GM12878 (cell line): ENCODE results near the gene MIPOL1. TPM values are rescaled to one million over a fixed set of nuclear protein-coding genes. Genes with fewer than 3 reads are reported as not detected.

Experiments used
- ATAC-seq: fragments of 200-7000 bp; cut with Tn5 transposase; 3 replicates; pipeline ENCODE4 v1.9.1; 2020; ENCODE audit warnings: mild to moderate bottlenecking, moderate library complexity
- BruUV-seq: library from RNA; stranded (reverse); fragments of 400-500 nt; replicated peaks from 2 replicates; lab custom pipeline; 2021; lab: Mats Ljungman, UMichigan
- CTCF ChIA-PET: fragments of 300-600 bp; sonication (Branson Sonifier 250); formaldehyde crosslinking; extraction: SDS; loops from one replicate; lab custom pipeline; 2021; ENCODE audit warnings: inconsistent platforms; lab: Yijun Ruan, JAX
- POLR2A ChIA-PET: fragments of 350-600 bp; formaldehyde crosslinking; extraction: SDS; loops from one replicate; lab custom pipeline; 2021; ENCODE audit warnings: inconsistent platforms; lab: Charles Lee
- RAD21 ChIA-PET: fragments of 300-600 bp; sonication (Branson Sonifier 250); formaldehyde crosslinking; loops from one replicate; lab custom pipeline; 2023; ENCODE audit warnings: antibody characterized with exemption; ENCODE audit not compliant: unreplicated experiment; lab: Charles Lee
- SMC1A ChIA-PET: fragments of 300-600 bp; sonication (Branson Sonifier 250); formaldehyde crosslinking; loops from one replicate; lab custom pipeline; 2023; ENCODE audit not compliant: unreplicated experiment, uncharacterized antibody; lab: Charles Lee
- DNase-seq: peaks from one replicate; pipeline ENCODE4 v3.0.0-alpha.2; 2011; ENCODE audit warnings: low read depth, low spot score
- FAIRE-seq: peaks from 3 replicates; lab custom pipeline; 2011; peaks lifted over from hg19 to GRCh38; lab: Jason Lieb, UNC
- H2AFZ ChIP-seq: 2 replicates; pipeline ENCODE4 v1.6.0; 2011; ENCODE audit warnings: low read depth, low read length, control low read depth; ENCODE audit not compliant: control insufficient read depth
- H3K27ac ChIP-seq: 2 replicates; pipeline ENCODE4 v1.5.1; 2011; ENCODE audit warnings: control low read depth; ENCODE audit not compliant: control insufficient read depth, insufficient read depth
- H3K27me3 ChIP-seq, 2 experiments: replicated peaks in 1 of 2; 2 replicates each; pipeline versions ENCODE4 v1.6.0 to v1.6.1; 2011; ENCODE audit warnings: low read length in 1 of 2; ENCODE audit not compliant: control insufficient read depth in 2 of 2, insufficient read depth in 2 of 2
- H3K36me3 ChIP-seq, 2 experiments: 2 replicates each; pipeline ENCODE4 v1.5.1; 2011; ENCODE audit warnings: low read length in 1 of 2; ENCODE audit not compliant: control insufficient read depth in 2 of 2, insufficient read depth in 2 of 2
- H3K4me1 ChIP-seq: 2 replicates; pipeline ENCODE4 v1.6.1; 2011; ENCODE audit warnings: mild to moderate bottlenecking, low read length, moderate library complexity, mixed read lengths; ENCODE audit not compliant: control insufficient read depth, insufficient read depth
- H3K4me2 ChIP-seq: 2 replicates; pipeline ENCODE4 v1.6.0; 2011; ENCODE audit warnings: control low read depth; ENCODE audit not compliant: control insufficient read depth, insufficient read depth
- H3K4me3 ChIP-seq: fragments of 200-600 bp; sonication (generic); 2 replicates; pipeline ENCODE4 v1.5.1; 2016
- H3K79me2 ChIP-seq: 2 replicates; pipeline ENCODE4 v1.6.0; 2011; ENCODE audit warnings: low read length; ENCODE audit not compliant: control insufficient read depth, insufficient read depth
- H3K9ac ChIP-seq: 2 replicates; pipeline ENCODE4 v1.8.0; 2011; ENCODE audit warnings: low read length, control low read depth, mixed read lengths; ENCODE audit not compliant: control insufficient read depth, insufficient read depth
- H3K9me3 ChIP-seq: replicated peaks from 3 replicates; pipeline ENCODE4 v1.5.1; 2011; ENCODE audit warnings: mild to moderate bottlenecking, low read length; ENCODE audit not compliant: control insufficient read depth, insufficient read depth
- H4K20me1 ChIP-seq: 2 replicates; pipeline ENCODE4 v1.6.0; 2011; ENCODE audit not compliant: control insufficient read depth, insufficient read depth
- ATF2 ChIP-seq: IDR thresholded peaks from 2 replicates; pipeline ENCODE4 v1.6.1; 2012; ENCODE audit warnings: low read length, inconsistent platforms
- CBX3 ChIP-seq: fragments of 200-600 bp; sonication (generic); IDR thresholded peaks from 2 replicates; pipeline ENCODE4 v1.6.1; 2016; ENCODE audit warnings: low read depth, borderline replicate concordance
- CREB1 ChIP-seq: IDR thresholded peaks from 2 replicates; pipeline ENCODE4 v1.6.1; 2012; ENCODE audit warnings: low read depth, mild to moderate bottlenecking, inconsistent platforms
- CREM ChIP-seq: IDR thresholded peaks from 2 replicates; pipeline ENCODE4 v1.6.1; 2014; ENCODE audit warnings: antibody characterized with exemption, low read depth
- GABPA ChIP-seq: IDR thresholded peaks from 2 replicates; pipeline ENCODE4 v1.6.1; 2014; ENCODE audit warnings: antibody characterized with exemption, low read depth, mild to moderate bottlenecking, inconsistent platforms
- HDGF ChIP-seq: fragments of 450-650 bp; IDR thresholded peaks from 2 replicates; pipeline ENCODE4 v1.6.1; 2016; ENCODE audit warnings: antibody characterized with exemption
- MTA2 ChIP-seq: fragments of 450-650 bp; IDR thresholded peaks from 2 replicates; pipeline ENCODE4 v1.6.1; 2016; ENCODE audit warnings: low read depth, mild to moderate bottlenecking, moderate library complexity
- MYC ChIP-seq: IDR thresholded peaks from 2 replicates; pipeline ENCODE4 v1.6.1; 2011; ENCODE audit warnings: mild to moderate bottlenecking, low read length, moderate library complexity, inconsistent platforms; ENCODE audit not compliant: insufficient read depth, insufficient replicate concordance, insufficient read length, severe bottlenecking
- PAX5 ChIP-seq: IDR thresholded peaks from 2 replicates; pipeline ENCODE4 v1.6.1; 2011; ENCODE audit warnings: low read depth, low read length, borderline replicate concordance
- POLR2AphosphoS5 ChIP-seq: IDR thresholded peaks from 2 replicates; pipeline ENCODE4 v1.6.1; 2011; ENCODE audit warnings: mild to moderate bottlenecking, low read length, inconsistent platforms
- RBBP5 ChIP-seq: fragments of 200-600 bp; sonication (generic); conservative IDR thresholded peaks from 2 replicates; pipeline ENCODE4 v1.6.1; 2016
- SIN3A ChIP-seq: IDR thresholded peaks from 2 replicates; pipeline ENCODE4 v1.6.1; 2012; ENCODE audit warnings: low read depth, low read length, improper control_type of control experiment
- SMARCA5 ChIP-seq: fragments of 450-650 bp; IDR thresholded peaks from 2 replicates; pipeline ENCODE4 v1.6.1; 2017; ENCODE audit warnings: mild to moderate bottlenecking
- SMC3 ChIP-seq: IDR thresholded peaks from 2 replicates; pipeline ENCODE4 v1.6.1; 2011; ENCODE audit warnings: low read length, improper control_type of control experiment, borderline replicate concordance
- SPI1 ChIP-seq: IDR thresholded peaks from 2 replicates; pipeline ENCODE4 v1.6.1; 2011; ENCODE audit warnings: low read depth, mild to moderate bottlenecking, low read length, moderate library complexity, borderline replicate concordance; ENCODE audit not compliant: insufficient read depth
- SUPT20H ChIP-seq: IDR thresholded peaks from 2 replicates; pipeline ENCODE4 v1.6.1; 2011; ENCODE audit warnings: low read depth, mild to moderate bottlenecking, low read length, moderate library complexity, borderline replicate concordance; ENCODE audit not compliant: control insufficient read depth
- ZNF384 ChIP-seq: IDR thresholded peaks from 2 replicates; pipeline ENCODE4 v1.6.1; 2012; ENCODE audit warnings: low read depth, mild to moderate bottlenecking, low read length, improper control_type of control experiment, borderline replicate concordance
- ZNF687 ChIP-seq: fragments of 450-650 bp; IDR thresholded peaks from 2 replicates; pipeline ENCODE4 v1.6.1; 2017; ENCODE audit warnings: mild to moderate bottlenecking, moderate library complexity
- whole genome bisulfite sequencing: methylation state at CpG from one replicate; pipeline ENCODE4 v1.1.6; 2016; ENCODE audit warnings: low lambda C conversion rate; ENCODE audit not compliant: insufficient replicate concordance, insufficient coverage; ENCODE audit errors: missing lambda C conversion rate; 5-methylcytosine and 5-hydroxymethylcytosine counted together
- in situ Hi-C: fragments of 300-500 bp; cut with MboI; formaldehyde crosslinking; loops from 9 replicates; pipeline ENCODE4 v1.14.3; 2018; ENCODE audit warnings: mixed read lengths
- intact Hi-C: fragments of 100-400 bp; cut with micrococcal nuclease; formaldehyde crosslinking; loops from one replicate; pipeline ENCODE4 v1.14.2; 2022; ENCODE audit not compliant: unreplicated experiment
- polyA plus RNA-seq, 11 experiments: library from polyadenylated mRNA; depleted of rRNA in 4 of 11; unstranded in 6 of 11; stranded (reverse) in 5 of 11; fragments of >200 nt; fragmentation: Nextera tagmentation in 4 of 11; fragmentation: Illumina TruSeq in 1 of 11; extraction: Ambion mirVana in 4 of 11; extraction: Trizol in 1 of 11; gene quantifications; 1 replicate in 1 of 11; 2 replicates in 10 of 11; pipeline versions ENCODE4 v1.2.1 to v1.2.3, GENCODE V29; 2011 to 2016; ENCODE audit warnings: inconsistent platforms in 2 of 11, missing spikeins in 2 of 11, low read depth in 1 of 11
- total RNA-seq, 4 experiments: library from RNA; depleted of rRNA in 3 of 4; stranded (reverse); fragments of >200 nt in 3 of 4; fragmentation: Illumina TruSeq in 1 of 4; extraction: Trizol in 1 of 4; gene quantifications; 2 replicates each; pipeline versions ENCODE4 v1.2.1 to v1.2.3, GENCODE V29; 2013 to 2021

Gene MIPOL1
- total and polyA plus RNA-seq, 10 of the 15 experiments (the other 5 are each of a cell fraction or from before 2014, with no cell fraction given) = 0.06 TPM; not detected in 9

GRCh38 chr14:37263656-37264236 is 66.0 kb downstream of the MIPOL1 start:
- no peaks in the 10 kb centered on the region for H3K27me3 ChIP-seq
- H4K20me1 ChIP-seq = no peaks in the 10 kb centered on the region
- FAIRE-seq (no peak), DNase-seq (no peak), ATAC-seq (no peak)
- POLR2A ChIA-PET = no interaction called here
- intact Hi-C loops = no loop called here
- RAD21 ChIA-PET = no interaction called here
- no peak overlapping the region for H3K4me2 ChIP-seq
- SMC1A ChIA-PET = no interaction called here
- no peak overlapping the region for H2AFZ ChIP-seq
- no peak overlapping the region for H3K9ac ChIP-seq
- no peak overlapping the region for H3K4me3 ChIP-seq
- H3K27ac ChIP-seq = no peak overlapping the region
- H3K79me2 ChIP-seq = no peaks in the 10 kb centered on the region
- no TSS peak for BruUV-seq
- TF ChIP-seq MYC (no peak), SPI1 (no peak), MTA2 (no peak), SMC3 (no peak), ZNF687 (no peak), CBX3 (no peak), HDGF (no peak), POLR2AphosphoS5 (no peak), GABPA (no peak), ZNF384 (no peak), CREB1 (no peak), PAX5 (no peak), SIN3A (no peak), ATF2 (no peak), RBBP5 (no peak), SUPT20H (no peak), CREM (no peak), SMARCA5 (no peak)
- 10% methylated on average over 3 of the region's 3 CpGs for WGBS
- no peaks in the 10 kb centered on the region for H3K9me3 ChIP-seq
- CTCF ChIA-PET = no interaction called here
- no peaks in the 10 kb centered on the region for H3K4me1 ChIP-seq
- H3K36me3 ChIP-seq = no peaks in the 10 kb centered on the region
- in situ Hi-C loops = no loop called here
